Measurements from ENCODE around the gene TMEM39B.
A peak's percentile ranks its signal among the peaks of the same experiment; 100 is the strongest.
"Not testable (repeated sequence)": the region's sequence is repeated elsewhere in the genome, so short reads cannot be mapped to it uniquely, and the experiment has no call there.

The TMEM39B gene

DNA sequence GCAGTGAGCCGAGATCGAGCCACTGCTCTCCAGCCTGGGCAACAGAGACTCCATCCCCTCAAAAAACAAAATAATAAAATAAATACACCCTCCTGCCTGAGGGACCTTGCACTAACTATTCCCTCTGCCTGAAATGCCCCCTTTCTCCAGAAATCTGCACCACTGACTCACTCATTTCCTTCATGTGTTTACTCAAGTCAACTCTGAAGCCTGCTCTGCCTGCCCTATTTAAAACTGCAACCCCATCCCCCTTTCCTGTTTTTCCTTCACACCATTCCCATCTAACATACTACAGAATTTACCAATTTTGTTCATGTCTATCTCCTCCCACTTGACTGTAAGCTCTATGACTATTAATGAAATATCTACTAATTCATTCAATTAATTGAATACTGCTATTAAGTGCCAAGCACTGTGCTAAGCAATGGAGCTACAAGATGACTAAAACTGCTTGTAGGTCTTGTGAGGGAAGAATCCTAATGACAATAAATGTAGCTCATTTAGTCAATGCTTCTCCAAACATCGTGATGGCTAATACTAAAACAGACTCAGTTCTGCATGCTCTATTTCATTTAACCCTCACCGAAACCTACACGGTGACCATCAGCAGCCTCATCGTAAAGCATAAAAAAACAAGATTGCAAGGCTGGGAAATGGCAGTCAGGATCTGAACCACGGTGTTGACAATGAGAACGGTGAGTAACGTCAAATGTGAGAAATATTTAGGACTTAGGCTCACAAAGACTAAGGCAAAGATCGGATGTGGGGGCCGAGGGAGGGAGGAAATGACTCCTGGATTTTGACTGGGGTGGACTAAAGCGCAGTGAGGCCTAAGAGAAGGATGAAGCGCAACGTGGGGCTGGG lies 749 bp upstream of the TMEM39B start:
- no peak for DNase-seq (ENCODE audit: low read depth)

GRCh38 chr1:32073299-32074229 lies 825 bp downstream of the TMEM39B start:
- DNase-seq (ENCODE audit: low read depth) = no peak

DNA sequence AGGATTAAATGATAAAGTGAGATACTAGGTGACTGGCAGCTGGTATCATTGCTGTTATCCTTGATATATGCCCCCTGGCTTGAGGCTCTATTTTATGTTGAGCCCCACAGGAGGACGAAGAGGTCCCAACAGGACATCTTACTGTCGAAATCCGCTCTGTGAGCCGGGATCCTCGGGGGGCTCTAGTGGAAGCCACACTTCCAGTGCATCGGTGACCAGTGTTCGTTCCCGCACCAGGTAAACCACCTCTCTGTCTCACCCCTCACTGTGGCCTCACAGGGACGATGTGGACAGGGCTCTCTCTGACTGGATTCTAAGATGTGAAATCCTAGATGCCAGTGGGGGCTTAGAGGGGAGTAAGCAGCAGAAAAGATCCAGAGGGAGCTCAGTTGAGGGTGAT lies 2.1 kb downstream of the TMEM39B start:
- DNase-seq (ENCODE audit: low read depth) = no peak

DNA sequence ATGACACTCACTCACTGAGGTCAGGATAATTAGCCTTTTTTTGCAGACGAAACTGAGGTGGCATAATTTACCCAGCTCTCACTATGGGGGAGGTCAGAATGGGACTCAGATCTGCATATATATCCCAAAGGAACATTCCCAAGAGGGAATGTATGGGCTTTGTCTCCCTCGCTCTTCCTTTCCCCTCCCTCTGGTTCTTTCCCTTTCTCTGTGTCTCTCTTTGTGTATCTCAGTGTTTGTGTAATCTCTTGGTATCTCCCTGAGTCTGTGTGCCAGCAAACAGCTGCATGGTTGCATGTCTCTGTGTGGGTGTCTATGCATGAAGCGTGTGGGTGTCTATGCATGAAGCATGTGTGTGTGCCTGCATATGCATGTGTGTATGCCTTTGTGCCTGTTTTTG lies 4.7 kb downstream of the TMEM39B start:
- DNase-seq (ENCODE audit: low read depth) = no peak

- DNase-seq (ENCODE audit: low read depth) = no peak
Observed at GRCh38 chr1:32082022-32082421, 9.3 kb downstream of the TMEM39B start.

GRCh38 chr1:32086381-32086780 lies 13.6 kb downstream of the TMEM39B start:
- DNase-seq (ENCODE audit: low read depth) = not testable (repeated sequence)

DNA sequence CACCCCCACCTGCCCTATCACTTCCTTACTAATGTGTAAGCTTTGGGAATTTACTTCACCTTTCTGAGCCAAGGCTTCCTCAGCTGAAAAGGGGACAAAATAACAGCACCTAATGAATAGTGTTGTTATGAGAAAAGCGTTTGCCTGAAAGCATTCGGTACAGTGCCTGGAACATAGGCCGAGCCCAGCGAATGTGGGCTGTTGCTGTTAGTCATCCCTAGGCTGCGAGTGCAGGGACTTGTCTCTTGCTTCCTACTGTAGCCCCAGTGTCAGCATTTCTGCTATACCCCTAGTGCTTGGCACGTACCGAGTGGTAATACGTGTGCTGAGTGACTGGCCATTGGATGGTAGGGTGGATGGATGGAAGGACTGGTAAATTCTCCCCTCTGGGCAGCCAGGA lies 18.4 kb downstream of the TMEM39B start:
- DNase-seq (ENCODE audit: low read depth) = no peak

- DNase-seq (ENCODE audit: low read depth) = no peak
Observed at GRCh38 chr1:32091591-32091990, 18.9 kb downstream of the TMEM39B start.

GRCh38 chr1:32094746-32095521 lies 22.2 kb downstream of the TMEM39B start:
- DNase-seq (ENCODE audit: low read depth) = no peak

GRCh38 chr1:32099426-32099825 lies 26.7 kb downstream of the TMEM39B start:
- DNase-seq (ENCODE audit: low read depth) = no peak

DNA sequence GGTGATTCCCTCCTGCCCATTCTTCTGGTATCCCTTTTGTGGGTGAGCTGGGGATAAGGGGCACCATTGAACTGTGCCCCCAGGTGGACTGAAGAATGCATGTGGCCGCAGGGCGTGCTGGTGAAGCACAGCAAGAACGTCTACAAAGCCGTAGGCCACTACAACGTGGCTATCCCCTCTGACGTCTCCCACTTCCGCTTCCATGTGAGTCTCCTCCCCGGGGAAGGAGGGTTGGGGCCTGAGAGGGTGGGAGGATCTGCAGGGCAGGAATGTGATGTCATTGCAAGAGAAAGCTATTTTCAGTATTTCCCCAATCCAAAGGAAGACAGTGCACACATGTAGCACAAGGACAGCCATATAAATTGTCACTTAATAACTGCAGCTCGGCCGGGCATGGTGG lies 27.6 kb downstream of the TMEM39B start:
- no peak for DNase-seq (ENCODE audit: low read depth)

DNA sequence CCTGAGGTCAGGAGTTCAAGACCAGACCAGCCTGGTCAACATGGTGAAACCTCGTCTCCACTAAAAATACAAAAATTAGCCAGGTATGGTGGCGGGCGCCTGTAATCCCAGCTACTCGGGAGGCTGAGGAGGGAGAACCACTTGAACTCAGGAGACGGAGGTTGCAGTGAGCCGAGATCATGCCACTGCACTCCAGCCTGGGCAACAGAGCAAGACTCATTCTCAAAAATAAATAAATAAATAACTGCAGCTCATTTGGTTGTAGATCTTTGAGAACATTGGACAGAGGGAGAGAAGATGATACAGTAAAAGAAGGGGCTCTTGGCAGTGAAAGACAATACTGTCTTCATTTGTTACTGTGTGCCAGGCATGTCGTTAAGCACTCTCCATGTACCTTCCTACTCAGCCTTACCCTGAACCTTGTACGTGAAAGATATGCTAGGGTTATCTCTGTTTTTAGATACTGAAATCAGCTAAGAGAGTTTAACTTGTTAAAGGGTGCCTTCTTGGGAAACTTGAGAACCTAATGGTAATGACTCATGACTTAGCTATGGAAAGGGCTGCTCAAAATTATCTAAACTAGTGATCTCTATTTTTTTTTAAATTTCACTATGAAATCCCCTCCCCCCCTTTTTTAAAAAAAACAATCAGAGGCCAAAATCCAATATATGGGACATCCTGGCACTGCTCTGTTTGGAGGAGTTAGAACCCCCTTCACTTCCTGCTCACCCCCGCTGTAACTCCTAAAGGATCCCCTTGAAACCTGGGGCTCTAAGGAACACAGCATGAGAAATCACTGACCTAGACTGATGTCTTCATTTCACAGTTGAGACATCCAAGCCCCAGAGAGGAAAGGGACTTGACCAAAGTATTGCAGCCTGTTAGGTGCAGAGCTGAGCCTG lies 28.3 kb downstream of the TMEM39B start:
- DNase-seq (ENCODE audit: low read depth) = no peak

- DNase-seq (ENCODE audit: low read depth) = no peak
Observed at GRCh38 chr1:32104127-32104526, 31.4 kb downstream of the TMEM39B start.

DNA sequence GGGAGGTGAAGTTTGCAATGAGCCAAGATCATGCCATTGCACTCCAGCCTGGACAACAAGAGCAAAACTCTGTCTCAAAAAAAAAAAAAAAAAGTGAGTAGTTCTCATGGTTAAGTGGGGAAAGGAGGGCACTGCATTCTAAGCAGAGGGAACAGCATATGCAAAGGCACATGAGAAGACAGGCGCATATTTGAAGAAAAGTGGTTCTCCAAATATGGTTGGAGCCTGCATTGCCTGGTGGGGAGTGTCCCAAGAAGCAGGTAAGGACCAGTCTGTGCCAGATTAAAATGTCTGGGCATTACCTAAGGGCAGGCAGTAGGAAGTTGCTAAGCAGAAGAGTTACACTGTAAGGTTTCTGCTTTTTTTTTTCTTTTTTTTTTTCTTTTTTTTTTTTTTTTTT lies 32.6 kb downstream of the TMEM39B start:
- no peak for DNase-seq (ENCODE audit: low read depth)

GRCh38 chr1:32106663-32107275 lies 34.0 kb downstream of the TMEM39B start:
- DNase-seq (ENCODE audit: low read depth) = no peak

GRCh38 chr1:32107742-32108661 lies 35.3 kb downstream of the TMEM39B start, which contains the start of gene KPNA6:
Gene KPNA6 (plus strand): TSS chr1:32108056. CDS start chr1:32108131, 75 bp downstream.
- peak; percentile 75 for DNase-seq (ENCODE audit: low read depth)

- DNase-seq (ENCODE audit: low read depth) = no peak
Observed at GRCh38 chr1:32111040-32111623, 38.4 kb downstream of the TMEM39B start.

- no peak for DNase-seq (ENCODE audit: low read depth)
Observed at GRCh38 chr1:32111789-32112188, 39.0 kb downstream of the TMEM39B start.

GRCh38 chr1:32112806-32113375 lies 40.2 kb downstream of the TMEM39B start:
- no peak for DNase-seq (ENCODE audit: low read depth)
